K562 (cell line): Measurements from ENCODE around the gene RDH8.

Experiments
- FOXJ3 ChIP-seq: sonication (generic); formaldehyde crosslinking; IDR thresholded peaks from 2 replicates; pipeline ENCODE4 v1.4.0; 2020; ENCODE audit warnings: mild to moderate bottlenecking, missing genetic modification reagents
- HCFC1 ChIP-seq: IDR thresholded peaks from 2 replicates; pipeline ENCODE4 v1.6.1; 2012; ENCODE audit warnings: low read depth, low read length, improper control_type of control experiment
- HMG20B ChIP-seq: fragments of 250-450 bp; sonication (Bioruptor Pico); IDR thresholded peaks from 2 replicates; pipeline ENCODE4 v1.5.0; 2021; ENCODE audit warnings: mild to moderate bottlenecking
- JUNB ChIP-seq: fragments of 450-650 bp; formaldehyde crosslinking; conservative IDR thresholded peaks from 2 replicates; pipeline ENCODE4 v1.4.0; 2020; ENCODE audit warnings: mild to moderate bottlenecking
- NR1H2 ChIP-seq: sonication (generic); formaldehyde crosslinking; IDR thresholded peaks from 2 replicates; pipeline ENCODE4 v1.4.0; 2020; ENCODE audit warnings: mild to moderate bottlenecking, missing genetic modification reagents
- RBM34 ChIP-seq: fragments of 200-400 bp; formaldehyde crosslinking; IDR thresholded peaks from 2 replicates; pipeline ENCODE4 v1.6.1; 2018; ENCODE audit warnings: low read length, borderline replicate concordance; ENCODE audit not compliant: insufficient read depth
- ZNF76 ChIP-seq: fragments of 250-450 bp; sonication (Bioruptor Pico); IDR thresholded peaks from 2 replicates; pipeline ENCODE4 v1.4.0; 2020; ENCODE audit warnings: mild to moderate bottlenecking, moderate library complexity, borderline replicate concordance

GRCh38 chr19:10013316-10013715 lies at the start of gene RDH8:
- TF ChIP-seq ZNF76 (no peak), NR1H2 (CRISPR knock-in tag) (no peak), HCFC1 (no peak), JUNB (CRISPR knock-in tag) (no peak), HMG20B (no peak), FOXJ3 (CRISPR knock-in tag) (no peak), RBM34 (no peak)
